GM23338 (cell line): Measurements from ENCODE around the gene NPEPL1. TPM values are rescaled to one million over a fixed set of nuclear protein-coding genes. Genes with fewer than 3 reads are reported as not detected.
A peak's percentile ranks its signal among the peaks of the same experiment; 100 is the strongest.

Experiments used
- ATAC-seq: fragments of 200-7000 bp; cut with Tn5 transposase; 3 replicates; pipeline ENCODE4 v1.9.1; 2020
- DNase-seq: peaks from one replicate; pipeline ENCODE4 v3.0.0-alpha.2; 2015; ENCODE audit warnings: low spot score
- H2AFZ ChIP-seq: fragments of 200-600 bp; sonication (generic); 2 replicates; pipeline ENCODE4 v1.8.0; 2016; ENCODE audit warnings: antibody characterized with exemption, mild to moderate bottlenecking, moderate library complexity
- H3F3A ChIP-seq: fragments of 200-600 bp; sonication (generic); replicated peaks from 2 replicates; pipeline ENCODE4 v1.8.0; 2017; ENCODE audit warnings: antibody characterized with exemption, mixed run types, low read depth
- H3K27ac ChIP-seq: fragments of 200-600 bp; sonication (generic); 2 replicates; pipeline ENCODE4 v1.6.1; 2016; ENCODE audit warnings: low read depth
- H3K27me3 ChIP-seq: fragments of 200-600 bp; sonication (generic); 2 replicates; pipeline ENCODE4 v1.8.0; 2016; ENCODE audit warnings: mild to moderate bottlenecking, mixed run types, moderate library complexity; ENCODE audit not compliant: insufficient read depth
- H3K36me3 ChIP-seq: fragments of 200-600 bp; sonication (generic); 2 replicates; pipeline ENCODE4 v1.8.0; 2016; ENCODE audit warnings: mild to moderate bottlenecking; ENCODE audit not compliant: insufficient read depth
- H3K4me1 ChIP-seq: fragments of 200-600 bp; sonication (generic); 2 replicates; pipeline ENCODE4 v1.8.0; 2016; ENCODE audit warnings: mild to moderate bottlenecking, moderate library complexity; ENCODE audit not compliant: insufficient read depth
- H3K4me2 ChIP-seq: fragments of 200-600 bp; sonication (generic); 2 replicates; pipeline ENCODE4 v1.7.1; 2017; ENCODE audit warnings: mixed run types
- H3K4me3 ChIP-seq: fragments of 200-600 bp; sonication (generic); 2 replicates; pipeline ENCODE4 v1.6.1; 2016; ENCODE audit warnings: mixed run types
- H3K79me2 ChIP-seq: fragments of 200-600 bp; sonication (generic); replicated peaks from 2 replicates; pipeline ENCODE4 v1.8.0; 2017; ENCODE audit warnings: mild to moderate bottlenecking; ENCODE audit not compliant: insufficient read depth
- H3K9me2 ChIP-seq: fragments of 200-600 bp; sonication (generic); 2 replicates; pipeline ENCODE4 v1.8.0; 2017; ENCODE audit not compliant: insufficient read depth
- H4K20me1 ChIP-seq: fragments of 200-600 bp; sonication (generic); replicated peaks from 2 replicates; pipeline ENCODE4 v1.8.0; 2017; ENCODE audit warnings: mild to moderate bottlenecking; ENCODE audit not compliant: insufficient read depth
- H3K27ac Mint-ChIP-seq: 2 replicates; pipeline ENCODE4 v1.8.0; 2020; ENCODE audit warnings: inconsistent platforms, mild to moderate bottlenecking, moderate library complexity, mixed read lengths
- H3K27me3 Mint-ChIP-seq: 3 replicates; pipeline ENCODE4 v1.8.0; 2022; ENCODE audit warnings: low read depth, mild to moderate bottlenecking, moderate library complexity, mixed read lengths, inconsistent platforms; ENCODE audit not compliant: insufficient read depth, poor library complexity
- H3K36me3 Mint-ChIP-seq: 3 replicates; pipeline ENCODE4 v1.8.0; 2021; ENCODE audit warnings: low read depth, mild to moderate bottlenecking, inconsistent platforms, moderate library complexity, mixed read lengths
- H3K4me1 Mint-ChIP-seq: 3 replicates; pipeline ENCODE4 v1.8.0; 2020; ENCODE audit warnings: mild to moderate bottlenecking, inconsistent platforms, mixed read lengths
- H3K4me3 Mint-ChIP-seq: 3 replicates; pipeline ENCODE4 v1.8.0; 2021; ENCODE audit warnings: moderate library complexity, mild to moderate bottlenecking, inconsistent platforms, mixed read lengths
- H3K9me3 Mint-ChIP-seq: 3 replicates; pipeline ENCODE4 v1.8.0; 2020; ENCODE audit warnings: moderate library complexity, mild to moderate bottlenecking, inconsistent platforms, mixed read lengths
- CREB1 ChIP-seq: fragments of 250-450 bp; sonication (Bioruptor Pico); IDR thresholded peaks from 2 replicates; pipeline ENCODE4 v1.5.0; 2020; ENCODE audit warnings: low read depth, mild to moderate bottlenecking, moderate library complexity
- CTCF ChIP-seq, 2 experiments: fragments of 200-600 bp in 1 of 2; sonication (generic) in 1 of 2; conservative IDR thresholded peaks; 2 replicates each; pipeline versions ENCODE4 v1.5.1 to v1.6.1; 2016 to 2017; ENCODE audit warnings: antibody characterized with exemption in 2 of 2, low read depth in 2 of 2, mild to moderate bottlenecking in 2 of 2, moderate library complexity in 1 of 2
- ETS1 ChIP-seq: IDR thresholded peaks from 2 replicates; pipeline ENCODE4 v1.6.1; 2016; ENCODE audit warnings: antibody characterized with exemption
- EZH2 ChIP-seq: fragments of 200-600 bp; sonication (generic); IDR thresholded peaks from one replicate; pipeline ENCODE4 v1.8.0; 2017; ENCODE audit warnings: antibody characterized with exemption, mild to moderate bottlenecking, low read depth; ENCODE audit not compliant: unreplicated experiment
- EZH2phosphoT487 ChIP-seq: fragments of 200-600 bp; sonication (generic); IDR thresholded peaks from one replicate; pipeline ENCODE4 v1.8.1; 2018; ENCODE audit warnings: antibody characterized with exemption; ENCODE audit not compliant: unreplicated experiment
- JUNB ChIP-seq: IDR thresholded peaks from one replicate; pipeline ENCODE4 v1.6.1; 2016; ENCODE audit warnings: antibody characterized with exemption; ENCODE audit not compliant: unreplicated experiment
- NANOG ChIP-seq: IDR thresholded peaks from 2 replicates; pipeline ENCODE4 v1.6.1; 2016; ENCODE audit warnings: antibody characterized with exemption, borderline replicate concordance
- POLR2AphosphoS5 ChIP-seq: IDR thresholded peaks from 2 replicates; pipeline ENCODE4 v1.6.1; 2016; ENCODE audit warnings: antibody characterized with exemption, low read depth
- REST ChIP-seq: IDR thresholded peaks from one replicate; pipeline ENCODE4 v1.6.1; 2018; ENCODE audit warnings: antibody characterized with exemption; ENCODE audit not compliant: unreplicated experiment
- STAT1 ChIP-seq: IDR thresholded peaks from one replicate; pipeline ENCODE4 v1.6.1; 2016; ENCODE audit warnings: antibody characterized with exemption; ENCODE audit not compliant: unreplicated experiment
- ZNF114 ChIP-seq: fragments of 250-450 bp; sonication (Bioruptor Pico); IDR thresholded peaks from 2 replicates; pipeline ENCODE4 v1.5.0; 2020; ENCODE audit warnings: mild to moderate bottlenecking, moderate library complexity
- ZNF331 ChIP-seq: fragments of 250-450 bp; sonication (Bioruptor Pico); IDR thresholded peaks from 2 replicates; pipeline ENCODE4 v1.5.0; 2020; ENCODE audit warnings: low read depth, mild to moderate bottlenecking, moderate library complexity
- ZNF462 ChIP-seq: fragments of 250-450 bp; sonication (Bioruptor Pico); IDR thresholded peaks from 2 replicates; pipeline ENCODE4 v1.5.0; 2020; ENCODE audit warnings: mild to moderate bottlenecking, moderate library complexity
- polyA plus RNA-seq: library from polyadenylated mRNA; unstranded; fragments of >200 nt; fragmentation: Nextera tagmentation; extraction: Ambion mirVana; gene quantifications from 2 replicates; pipeline ENCODE4 v1.2.1, GENCODE V29; 2016
- total RNA-seq: library from RNA; depleted of rRNA; stranded (reverse); fragments of >200 nt; shearing (Covaris generic); gene quantifications from 2 replicates; pipeline ENCODE4 v1.2.3, GENCODE V29; 2014

The NPEPL1 gene
- total and polyA plus RNA-seq, 2 experiments from 2014 or later: 23.5 to 30.0 TPM

GRCh38 chr20:58699623-58700107 is 7.1 kb downstream of the NPEPL1 start:
- Histone ChIP-seq H4K20me1 (no peaks in the 10 kb centered on the region), H3K4me1 (peaks cover 3% of the 10 kb centered on the region), H3F3A (0 out of 2 replicates have a peak, but pooled peaks cover 9% of the 10 kb centered on the region), H3K4me2 (no peak overlapping the region), H3K9me2 (no peaks in the 10 kb centered on the region), H3K27me3 (no peaks in the 10 kb centered on the region), H3K79me2 (no peaks in the 10 kb centered on the region), H3K27ac (peak overlapping the region; percentile 55; the same call in 1 of the 2 replicates), H2AFZ (no peak overlapping the region), H3K4me3 (no peak overlapping the region), H3K36me3 (peaks cover 8% of the 10 kb centered on the region; the same call in 1 of the 2 replicates)
- Mint-ChIP-seq H3K9me3 (peaks cover 5% of the 10 kb centered on the region; the same call in 2 of the 3 replicates), H3K27me3 (peaks cover 4% of the 10 kb centered on the region), H3K4me3 (no peak overlapping the region; the same call in 2 of the 3 replicates), H3K27ac (no peak overlapping the region), H3K4me1 (peaks cover 19% of the 10 kb centered on the region), H3K36me3 (peaks cover 48% of the 10 kb centered on the region)
- DNase-seq (no peak), ATAC-seq (no peak)
- no peak for TF ChIP-seq NANOG
- TF ChIP-seq CREB1 (CRISPR knock-in tag): no peak
- no peak for TF ChIP-seq EZH2
- no peak for TF ChIP-seq ZNF331 (CRISPR knock-in tag)
- TF ChIP-seq JUNB: no peak
- no peak for TF ChIP-seq ZNF114 (CRISPR knock-in tag)
- TF ChIP-seq CTCF (conservative IDR thresholded peaks at IDR 0.05; ENCODE audit: low read depth in 2 of 2): no peak
- TF ChIP-seq EZH2phosphoT487: no peak
- TF ChIP-seq ZNF462: no peak
- TF ChIP-seq POLR2AphosphoS5: no peak
- no peak for TF ChIP-seq REST
- no peak for TF ChIP-seq STAT1
- no peak for TF ChIP-seq ETS1
